Colonic mucosa (tissue), 4 donors: ENCODE data around the gene NHLRC4. TPM values are rescaled to one million over a fixed set of nuclear protein-coding genes. Genes with fewer than 3 reads are reported as not detected.

Experiments
- DNase-seq: peaks from one replicate; pipeline ENCODE4 v3.0.0-alpha.2; 2020
- H3K27ac ChIP-seq: fragments of 200-600 bp; one replicate; pipeline ENCODE4 v1.8.0; 2021
- H3K27me3 ChIP-seq: fragments of 200-600 bp; one replicate; pipeline ENCODE4 v1.8.0; 2021
- H3K36me3 ChIP-seq: fragments of 200-600 bp; one replicate; pipeline ENCODE4 v1.8.0; 2021
- H3K4me1 ChIP-seq: fragments of 200-600 bp; one replicate; pipeline ENCODE4 v1.8.0; 2021; ENCODE audit warnings: mild to moderate bottlenecking
- H3K4me3 ChIP-seq: fragments of 200-600 bp; one replicate; pipeline ENCODE4 v1.8.0; 2021
- H3K9ac ChIP-seq, 2 donors: one replicate each; pipeline ENCODE4 v1.7.0; 2013; ENCODE audit warnings: control low read depth in 2 of 2, low read depth in 2 of 2, low read length in 2 of 2
- H3K9me3 ChIP-seq: fragments of 200-600 bp; one replicate; pipeline ENCODE4 v1.8.0; 2021
- intact Hi-C: fragments of 100-400 bp; cut with DNase I; formaldehyde crosslinking; loops from one replicate; pipeline ENCODE4 v1.14.1; 2022
- total RNA-seq, 2 donors: library from RNA; stranded (reverse); fragmentation: NEBNext Ultra II Directional in 1 of 2; extraction: Animal tissue kit (Norgen Biotek cat#: 25700) in 1 of 2; gene quantifications; one replicate each; pipeline ENCODE4 v1.2.1, GENCODE V29; 2021
- TF ChIP-seq, protein P1 (sequence below): fragments of 200-600 bp; IDR thresholded peaks from one replicate; pipeline ENCODE4 v1.8.0; 2022; ENCODE audit warnings: antibody characterized with exemption, mild to moderate bottlenecking
- donor health status: healthy.
- donor health status: DM: no; HTN: no; CAD: no.
- donor health status: DM: no; HTN: no; CAD: no.

Gene NHLRC4
- total RNA-seq, 2 donors from 2014 or later = 0.32 to 0.35 TPM

DNA sequence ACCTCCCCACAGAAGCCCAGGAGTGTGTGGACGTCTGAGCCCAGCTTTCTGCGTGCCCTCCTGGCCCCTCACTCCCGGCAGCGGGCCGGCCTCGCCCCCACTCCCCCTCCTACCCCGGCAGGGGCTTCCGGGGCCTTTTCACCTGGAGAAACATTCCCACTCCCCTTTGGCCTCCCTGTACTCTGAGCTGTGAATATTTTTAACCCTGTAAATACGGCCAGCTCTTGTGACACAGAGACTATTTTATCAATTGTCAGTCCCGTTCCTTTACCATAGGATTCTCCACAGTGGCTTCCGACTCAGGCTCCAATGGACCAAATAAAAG lies 12.5 kb upstream of the NHLRC4 start:
- Histone ChIP-seq H3K27ac (no peak overlapping the region), H3K9ac (no peak overlapping the region), H3K9me3 (no peaks in the 10 kb centered on the region), H3K27me3 (peaks cover 7% of the 10 kb centered on the region), H3K4me3 (no peak overlapping the region), H3K4me1 (no peaks in the 10 kb centered on the region), H3K36me3 (peaks cover 9% of the 10 kb centered on the region)
- DNase-seq = no peak
- TF ChIP-seq, protein P1, sequence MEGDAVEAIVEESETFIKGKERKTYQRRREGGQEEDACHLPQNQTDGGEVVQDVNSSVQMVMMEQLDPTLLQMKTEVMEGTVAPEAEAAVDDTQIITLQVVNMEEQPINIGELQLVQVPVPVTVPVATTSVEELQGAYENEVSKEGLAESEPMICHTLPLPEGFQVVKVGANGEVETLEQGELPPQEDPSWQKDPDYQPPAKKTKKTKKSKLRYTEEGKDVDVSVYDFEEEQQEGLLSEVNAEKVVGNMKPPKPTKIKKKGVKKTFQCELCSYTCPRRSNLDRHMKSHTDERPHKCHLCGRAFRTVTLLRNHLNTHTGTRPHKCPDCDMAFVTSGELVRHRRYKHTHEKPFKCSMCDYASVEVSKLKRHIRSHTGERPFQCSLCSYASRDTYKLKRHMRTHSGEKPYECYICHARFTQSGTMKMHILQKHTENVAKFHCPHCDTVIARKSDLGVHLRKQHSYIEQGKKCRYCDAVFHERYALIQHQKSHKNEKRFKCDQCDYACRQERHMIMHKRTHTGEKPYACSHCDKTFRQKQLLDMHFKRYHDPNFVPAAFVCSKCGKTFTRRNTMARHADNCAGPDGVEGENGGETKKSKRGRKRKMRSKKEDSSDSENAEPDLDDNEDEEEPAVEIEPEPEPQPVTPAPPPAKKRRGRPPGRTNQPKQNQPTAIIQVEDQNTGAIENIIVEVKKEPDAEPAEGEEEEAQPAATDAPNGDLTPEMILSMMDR = no peak
- intact Hi-C loops = no loop called here

GRCh38 chr16:554640-555365 lies 12.0 kb upstream of the NHLRC4 start:
- Histone ChIP-seq H3K4me3 (no peak overlapping the region), H3K9me3 (no peaks in the 10 kb centered on the region), H3K4me1 (no peaks in the 10 kb centered on the region), H3K27me3 (peaks cover 13% of the 10 kb centered on the region), H3K27ac (no peak overlapping the region), H3K9ac (peak overlapping the region in 1 of 2 donors; percentile 26), H3K36me3 (peaks cover 9% of the 10 kb centered on the region)
- no peak for DNase-seq
- intact Hi-C loops = no loop called here
- TF ChIP-seq, protein P1 = no peak

- TF ChIP-seq, protein P1 = no peak
- H3K27ac ChIP-seq = no peak overlapping the region
- H3K4me1 ChIP-seq = no peaks in the 10 kb centered on the region
- no peaks in the 10 kb centered on the region for H3K9me3 ChIP-seq
- H3K9ac ChIP-seq = no peak overlapping the region
- intact Hi-C loops = no loop called here
- no peak overlapping the region for H3K4me3 ChIP-seq
- peaks cover 19% of the 10 kb centered on the region for H3K27me3 ChIP-seq
- H3K36me3 ChIP-seq = peaks cover 9% of the 10 kb centered on the region
- DNase-seq = no peak
Measured at GRCh38 chr16:555528-556473, 11.0 kb upstream of the NHLRC4 start.

DNA sequence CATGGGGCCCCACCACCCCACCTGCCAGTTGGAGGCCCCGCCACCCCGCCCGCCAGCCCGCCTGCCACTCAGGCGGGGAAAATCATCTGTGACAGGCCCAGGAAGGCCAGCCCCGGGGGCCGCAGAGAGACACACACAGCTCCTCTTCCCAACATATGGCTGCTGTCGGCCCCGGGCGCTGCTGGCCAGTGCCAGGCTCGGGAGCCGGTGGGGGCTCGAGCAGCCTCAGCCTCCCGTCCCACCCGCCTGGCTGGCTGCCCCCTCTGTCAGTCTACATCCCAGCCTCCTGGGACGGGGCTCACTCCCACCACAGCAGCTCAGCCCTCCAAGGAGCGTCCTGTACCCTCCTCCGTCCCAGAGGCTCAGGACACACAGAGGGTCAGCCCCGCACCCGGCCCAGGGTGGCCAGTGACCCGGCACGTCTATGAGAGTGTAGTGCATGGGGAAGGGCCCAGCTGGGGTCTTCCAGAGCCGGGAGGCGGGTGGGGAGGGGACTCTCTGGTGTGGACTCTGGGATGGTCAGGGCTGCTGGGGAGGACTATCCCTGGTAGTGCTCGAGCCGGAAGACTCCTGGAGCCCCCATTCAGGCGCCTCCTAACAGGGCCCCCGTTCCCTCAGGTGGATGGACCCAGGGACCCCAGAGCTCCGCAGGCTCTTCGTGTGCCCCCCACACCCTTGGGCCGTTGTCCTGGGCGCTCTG lies 10.2 kb upstream of the NHLRC4 start:
- peaks cover 26% of the 10 kb centered on the region for H3K27me3 ChIP-seq
- H3K4me3 ChIP-seq = no peak overlapping the region
- H3K27ac ChIP-seq = no peak overlapping the region
- H3K9me3 ChIP-seq = no peaks in the 10 kb centered on the region
- H3K36me3 ChIP-seq = peaks cover 7% of the 10 kb centered on the region
- TF ChIP-seq, protein P1 = no peak
- H3K4me1 ChIP-seq = no peaks in the 10 kb centered on the region
- H3K9ac ChIP-seq = no peak overlapping the region
- intact Hi-C loops = no loop called here
- no peak for DNase-seq
